Gastroesophageal sphincter (tissue), 3 donors: Measurements from ENCODE around the gene PTPRK.

ENCODE experiments used
- POLR2A ChIP-seq, 2 donors: fragments of 450-650 bp; IDR thresholded peaks; one replicate each; pipeline ENCODE4 v1.6.1; 2017; ENCODE audit warnings: antibody characterized with exemption in 2 of 2, mild to moderate bottlenecking in 2 of 2, moderate library complexity in 1 of 2
- TF ChIP-seq, protein P1 (sequence below), 4 experiments: fragments of 200-600 bp in 2 of 4; fragments of 450-650 bp in 2 of 4; sonication (generic) in 1 of 4; IDR thresholded peaks; one replicate each; pipeline ENCODE4 v1.5.1; 2017 to 2019; ENCODE audit warnings: antibody characterized with exemption in 4 of 4, mild to moderate bottlenecking in 2 of 4, moderate library complexity in 2 of 4

DNA sequence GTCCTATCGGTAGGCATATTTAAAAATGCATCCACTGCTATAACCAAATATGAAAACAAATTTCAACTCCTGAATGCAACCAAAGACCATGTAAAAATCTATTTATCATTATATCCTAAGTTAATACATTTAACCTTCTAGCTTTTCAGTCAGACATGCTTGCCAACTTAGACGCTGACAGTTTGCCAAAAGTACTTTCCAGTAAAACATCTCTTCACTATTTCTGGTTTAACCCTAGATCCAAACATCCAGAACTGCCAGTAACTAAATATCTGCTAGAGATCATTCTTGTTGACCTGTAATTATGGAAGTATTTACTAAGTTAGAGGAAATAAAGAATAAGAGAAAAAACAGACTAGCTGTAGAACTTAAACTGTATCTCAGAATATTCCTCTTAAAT lies 409.3 kb downstream of the PTPRK start:
- no peak for TF ChIP-seq POLR2A (IDR thresholded peaks at IDR 0.05)
- TF ChIP-seq, protein P1, sequence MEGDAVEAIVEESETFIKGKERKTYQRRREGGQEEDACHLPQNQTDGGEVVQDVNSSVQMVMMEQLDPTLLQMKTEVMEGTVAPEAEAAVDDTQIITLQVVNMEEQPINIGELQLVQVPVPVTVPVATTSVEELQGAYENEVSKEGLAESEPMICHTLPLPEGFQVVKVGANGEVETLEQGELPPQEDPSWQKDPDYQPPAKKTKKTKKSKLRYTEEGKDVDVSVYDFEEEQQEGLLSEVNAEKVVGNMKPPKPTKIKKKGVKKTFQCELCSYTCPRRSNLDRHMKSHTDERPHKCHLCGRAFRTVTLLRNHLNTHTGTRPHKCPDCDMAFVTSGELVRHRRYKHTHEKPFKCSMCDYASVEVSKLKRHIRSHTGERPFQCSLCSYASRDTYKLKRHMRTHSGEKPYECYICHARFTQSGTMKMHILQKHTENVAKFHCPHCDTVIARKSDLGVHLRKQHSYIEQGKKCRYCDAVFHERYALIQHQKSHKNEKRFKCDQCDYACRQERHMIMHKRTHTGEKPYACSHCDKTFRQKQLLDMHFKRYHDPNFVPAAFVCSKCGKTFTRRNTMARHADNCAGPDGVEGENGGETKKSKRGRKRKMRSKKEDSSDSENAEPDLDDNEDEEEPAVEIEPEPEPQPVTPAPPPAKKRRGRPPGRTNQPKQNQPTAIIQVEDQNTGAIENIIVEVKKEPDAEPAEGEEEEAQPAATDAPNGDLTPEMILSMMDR (IDR thresholded peaks at IDR 0.05) = no peak
